GM18951 (cell line): Measurements from ENCODE around the gene CRACDL.

Experiments
- POLR2A ChIP-seq: IDR thresholded peaks from 4 replicates; pipeline ENCODE4 v1.6.1; 2011; ENCODE audit warnings: mild to moderate bottlenecking; ENCODE audit not compliant: insufficient read length, insufficient read depth; ENCODE audit errors: extremely low read depth
- in situ Hi-C: fragments of 300-500 bp; cut with MboI; formaldehyde crosslinking; loops from one replicate; pipeline ENCODE4 v1.12.0; 2022; ENCODE audit warnings: low sequenced_read_pairs, mixed read lengths, inconsistent platforms; ENCODE audit not compliant: unreplicated experiment

CRACDL gene

GRCh38 chr2:98804736-98805135, 131.3 kb downstream of the CRACDL start:
- in situ Hi-C loops = no loop called here
- TF ChIP-seq POLR2A = no peak

DNA sequence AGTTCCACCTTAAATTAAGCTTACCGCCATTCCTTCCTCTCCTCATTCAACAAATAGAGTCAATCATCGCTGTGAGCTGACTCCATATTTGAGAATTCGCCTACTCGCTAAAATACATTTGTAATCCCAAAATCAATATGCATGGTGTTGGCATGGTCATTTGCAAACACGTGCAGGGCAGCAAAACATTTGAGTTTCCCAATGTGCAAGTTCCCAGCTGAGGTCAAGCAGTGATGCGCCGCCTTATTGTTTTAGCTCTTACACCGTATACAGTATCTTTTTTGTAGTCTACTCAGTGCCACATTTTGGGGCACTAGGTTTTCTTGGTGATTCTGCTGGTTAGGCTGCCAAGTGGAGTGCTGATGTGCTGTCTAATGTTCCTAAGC, 131.8 kb downstream of the CRACDL start:
- TF ChIP-seq POLR2A = no peak
- in situ Hi-C loops = no loop called here

DNA sequence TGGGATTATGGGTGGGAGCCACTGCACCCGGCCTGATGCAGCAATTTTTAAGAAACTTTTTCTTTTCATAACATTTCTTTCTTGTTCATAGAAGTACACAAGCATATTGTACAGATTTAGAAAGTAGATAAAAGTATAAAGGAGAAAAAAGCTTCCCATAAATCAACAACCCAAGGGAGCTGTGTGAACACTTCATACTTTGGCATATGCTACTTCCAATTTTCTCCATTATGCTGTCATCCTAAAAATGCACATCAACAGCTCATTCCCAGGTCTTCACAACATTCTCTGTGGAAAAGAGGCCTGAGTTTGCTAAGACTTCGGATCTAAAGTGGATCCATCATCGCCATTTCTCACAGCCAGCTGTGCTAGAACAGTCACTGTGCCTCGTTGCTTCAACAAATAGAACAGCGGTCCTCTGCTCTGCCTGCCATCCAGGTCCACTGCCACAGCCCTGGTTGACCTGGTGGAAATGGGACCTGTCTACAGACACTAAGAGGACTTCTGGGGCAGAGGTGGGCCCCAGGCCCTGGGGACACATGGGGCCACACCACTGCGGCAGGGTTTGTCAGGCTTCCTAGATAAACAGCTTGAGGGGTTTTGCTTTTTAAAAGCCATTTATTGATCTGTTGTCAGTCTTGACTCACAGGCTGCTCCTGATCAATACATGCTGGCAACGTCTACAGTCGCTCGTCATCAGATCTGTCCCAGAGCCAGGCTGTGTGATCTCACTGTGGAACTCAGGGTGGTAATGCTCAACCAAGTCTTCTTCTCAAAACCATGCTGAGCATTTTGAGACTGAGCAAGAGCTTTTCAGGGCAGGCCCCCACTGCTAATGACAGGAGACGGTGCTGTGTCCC, 132.4 kb downstream of the CRACDL start:
- in situ Hi-C loops = no loop called here
- no peak for TF ChIP-seq POLR2A

- in situ Hi-C loops = no loop called here
- TF ChIP-seq POLR2A = no peak
These were observed 133.7 kb downstream of the CRACDL start for GRCh38 chr2:98802344-98802743.

GRCh38 chr2:98801921-98802321, 134.1 kb downstream of the CRACDL start:
- no peak for TF ChIP-seq POLR2A
- in situ Hi-C loops = no loop called here

DNA sequence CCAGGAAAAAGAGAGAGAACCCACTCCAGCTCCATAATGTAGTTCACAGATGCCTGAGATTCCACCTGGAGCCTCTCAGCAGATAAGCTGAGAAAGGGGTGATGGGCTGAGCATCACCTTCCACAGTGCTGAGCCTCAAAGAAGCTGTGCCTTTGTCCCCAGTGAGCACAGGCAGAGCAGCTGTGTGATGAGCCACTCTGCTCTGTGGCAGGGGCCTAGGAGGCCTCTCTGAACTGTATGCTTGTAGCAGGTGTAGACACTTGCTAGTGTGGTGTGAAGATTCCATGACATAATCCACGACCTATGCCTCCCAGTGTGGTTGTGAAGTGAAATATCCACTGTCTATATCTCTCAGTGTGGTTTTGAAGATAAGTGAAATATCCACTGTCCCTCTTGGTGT, 134.7 kb downstream of the CRACDL start:
- in situ Hi-C loops = no loop called here
- TF ChIP-seq POLR2A = no peak

GRCh38 chr2:98800330-98801064, 135.5 kb downstream of the CRACDL start:
- in situ Hi-C loops = no loop called here
- no peak for TF ChIP-seq POLR2A

DNA sequence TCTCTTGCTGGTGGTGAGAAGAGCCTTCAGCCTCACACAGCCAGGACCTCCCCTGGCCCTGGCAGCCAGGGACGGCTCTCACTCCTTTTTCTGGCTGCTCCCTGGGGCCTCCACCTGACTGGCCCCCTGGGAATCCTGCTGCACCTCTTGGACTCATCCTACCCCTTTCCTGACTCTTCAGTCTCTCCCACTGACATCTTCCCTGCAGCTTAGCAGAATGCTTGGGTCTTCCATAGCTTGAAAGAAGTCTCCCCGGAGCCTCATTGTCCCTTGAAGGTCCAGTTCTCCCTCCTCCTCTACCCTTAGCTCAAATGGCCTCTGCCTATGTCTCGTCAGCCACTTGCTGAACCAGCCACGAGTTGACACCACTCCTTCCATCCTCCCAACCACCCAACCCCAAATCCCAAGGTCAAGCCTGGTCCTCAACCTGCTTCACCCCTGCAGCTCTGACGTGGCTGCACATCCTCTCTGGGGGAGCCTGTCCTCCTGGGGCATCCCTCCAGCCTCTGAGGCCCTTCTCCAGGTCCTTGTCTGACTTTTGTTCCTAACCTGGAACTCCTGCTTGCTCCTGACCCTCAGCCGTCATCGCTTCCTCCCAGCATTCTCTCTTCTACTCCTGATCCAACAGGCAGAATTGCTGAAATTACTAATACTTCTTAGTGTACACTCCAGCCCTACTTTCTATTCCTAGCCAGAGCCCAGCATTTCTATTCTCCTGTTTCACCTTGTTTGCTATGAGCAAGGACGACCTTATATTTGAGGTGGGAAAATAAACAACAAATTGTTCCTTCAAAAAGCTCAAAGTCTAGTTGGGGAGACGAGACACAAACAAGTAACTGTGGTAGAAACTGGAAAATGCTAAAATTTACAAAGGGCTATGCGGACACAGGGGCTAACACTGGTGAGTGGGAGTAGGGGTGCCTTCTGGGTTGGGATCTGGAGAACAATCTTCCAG, 136.4 kb downstream of the CRACDL start:
- in situ Hi-C loops = no loop called here
- TF ChIP-seq POLR2A = no peak

DNA sequence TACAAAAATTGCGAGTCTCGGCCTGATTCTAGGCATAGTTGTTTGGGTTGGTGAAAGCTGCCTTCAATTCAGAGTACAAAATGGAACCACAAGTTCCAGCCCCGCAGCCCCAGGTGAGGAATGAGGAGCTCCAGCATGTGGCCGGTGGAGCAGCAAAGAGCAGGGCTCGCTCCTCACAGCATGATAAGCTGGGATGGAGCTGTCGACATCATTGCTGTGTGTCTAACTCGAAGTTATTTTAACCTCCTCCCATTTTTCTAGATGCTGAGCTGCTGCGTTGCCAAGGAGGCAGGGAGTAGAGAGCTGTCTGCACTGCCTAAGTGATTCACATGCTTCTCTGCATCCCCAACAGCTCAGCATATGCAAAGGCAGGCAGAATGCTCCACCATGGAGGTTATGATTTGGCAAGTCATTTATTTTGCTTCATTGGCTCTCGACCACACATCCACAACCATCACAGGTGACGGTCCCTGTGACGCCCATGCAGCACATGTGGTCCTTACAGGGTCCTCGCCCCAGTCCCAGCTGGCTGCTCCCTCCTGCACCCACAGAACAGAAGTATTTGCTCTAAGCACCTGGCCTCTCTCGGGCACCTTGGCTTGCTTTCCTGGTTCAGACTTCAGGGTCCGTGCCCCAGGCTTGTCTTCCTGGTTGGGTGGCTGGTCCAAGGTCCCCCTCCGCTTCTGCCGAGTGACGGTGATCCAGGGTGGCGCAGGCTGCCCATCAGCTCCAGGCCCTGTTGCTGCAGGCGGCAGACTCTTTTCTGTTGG, 139.1 kb downstream of the CRACDL start:
- TF ChIP-seq POLR2A = no peak
- in situ Hi-C loops = no loop called here

- TF ChIP-seq POLR2A = no peak
- in situ Hi-C loops = no loop called here
These were observed 139.9 kb downstream of the CRACDL start for GRCh38 chr2:98795891-98796676.

- in situ Hi-C loops = no loop called here
- TF ChIP-seq POLR2A = no peak
These were observed 141.9 kb downstream of the CRACDL start for GRCh38 chr2:98793897-98794830.
